ENCODE measurements around the gene ANKRD6.
"Not testable (repeated sequence)": the region's sequence is repeated elsewhere in the genome, so short reads cannot be mapped to it uniquely, and the experiment has no call there.

Gene ANKRD6

GRCh38 chr6:89605861-89606260, 172.9 kb downstream of the ANKRD6 start:
- DNase-seq, result no peak

- peak; percentile 66 to 79 for DNase-seq
These were observed 177.2 kb downstream of the ANKRD6 start for GRCh38 chr6:89610149-89610642.

- DNase-seq, result no peak
These were observed 178.7 kb downstream of the ANKRD6 start for GRCh38 chr6:89611666-89612065.

- DNase-seq, result no peak
These were observed 179.2 kb downstream of the ANKRD6 start for GRCh38 chr6:89612121-89612520.

- DNase-seq, result no peak
These were observed 180.8 kb downstream of the ANKRD6 start for GRCh38 chr6:89613790-89614189.

- DNase-seq, result no peak
These were observed 182.9 kb downstream of the ANKRD6 start for GRCh38 chr6:89615882-89616281.

- no peak for DNase-seq
These were observed 183.6 kb downstream of the ANKRD6 start for GRCh38 chr6:89616531-89616930.

GRCh38 chr6:89618026-89618425, 185.1 kb downstream of the ANKRD6 start:
- no peak for DNase-seq

- DNase-seq, result no peak
These were observed 186.6 kb downstream of the ANKRD6 start for GRCh38 chr6:89619567-89619966.

GRCh38 chr6:89623749-89624148, 190.8 kb downstream of the ANKRD6 start:
- no peak for DNase-seq

GRCh38 chr6:89630488-89630887, 197.5 kb downstream of the ANKRD6 start:
- DNase-seq, result no peak

- DNase-seq, result not testable (repeated sequence)
These were observed 203.5 kb downstream of the ANKRD6 start for GRCh38 chr6:89636412-89636811.

GRCh38 chr6:89637960-89638319, 205.0 kb downstream of the ANKRD6 start:
- no peak for DNase-seq

- peak; percentile 85 to 87 for DNase-seq
These were observed 205.6 kb downstream of the ANKRD6 start, which contains the start of gene LYRM2 for GRCh38 chr6:89638320-89639195. TSS of gene LYRM2 (minus strand) at chr6:89638747. CDS start at chr6:89638716, 31 bp downstream.

- DNase-seq, result no peak
These were observed 207.9 kb downstream of the ANKRD6 start for GRCh38 chr6:89640804-89641203.

GRCh38 chr6:89641581-89641980, 208.6 kb downstream of the ANKRD6 start:
- DNase-seq, result not testable (repeated sequence)

GRCh38 chr6:89642956-89643355, 210.0 kb downstream of the ANKRD6 start:
- no peak for DNase-seq

- DNase-seq, result no peak
These were observed 210.5 kb downstream of the ANKRD6 start for GRCh38 chr6:89643406-89643805.

- no peak for DNase-seq
These were observed 211.9 kb downstream of the ANKRD6 start for GRCh38 chr6:89644864-89645263.

- no peak for DNase-seq
These were observed 216.7 kb downstream of the ANKRD6 start for GRCh38 chr6:89649682-89650081.

- no peak for DNase-seq
These were observed 217.6 kb downstream of the ANKRD6 start for GRCh38 chr6:89650579-89650978.

GRCh38 chr6:89655122-89655521, 222.2 kb downstream of the ANKRD6 start:
- DNase-seq, result no peak

GRCh38 chr6:89657445-89658158, 224.7 kb downstream of the ANKRD6 start:
- no peak for DNase-seq

- DNase-seq, result no peak
These were observed 228.0 kb downstream of the ANKRD6 start for GRCh38 chr6:89660981-89661380.
